GM12892 (cell line): Measurements from ENCODE around the gene ANKRD49. TPM values are rescaled to one million over a fixed set of nuclear protein-coding genes. Genes with fewer than 3 reads are reported as not detected.

Experiments used
- DNase-seq: peaks from one replicate; pipeline ENCODE4 v3.0.0; 2011; ENCODE audit not compliant: insufficient read length
- FAIRE-seq: peaks from 2 replicates; lab custom pipeline; 2011; peaks lifted over from hg19 to GRCh38; lab: Jason Lieb, UNC
- POLR2A ChIP-seq: IDR thresholded peaks from 2 replicates; pipeline ENCODE4 v1.6.1; 2011; ENCODE audit warnings: low read depth, low read length, control low read depth
- POLR2AphosphoS5 ChIP-seq: IDR thresholded peaks from 2 replicates; pipeline ENCODE4 v1.6.1; 2011; ENCODE audit warnings: low read depth, low read length, control low read depth
- TAF1 ChIP-seq: IDR thresholded peaks from 2 replicates; pipeline ENCODE4 v1.6.1; 2011; ENCODE audit warnings: low read depth, mild to moderate bottlenecking, control low read depth, low read length, borderline replicate concordance
- polyA plus RNA-seq: library from polyadenylated mRNA; unstranded; fragments of >200 nt; gene quantifications from one replicate; pipeline ENCODE4 v1.2.1, GENCODE V29; 2012; ENCODE audit warnings: missing spikeins, inconsistent platforms; ENCODE audit not compliant: missing spikeins

The ANKRD49 gene, protein sequence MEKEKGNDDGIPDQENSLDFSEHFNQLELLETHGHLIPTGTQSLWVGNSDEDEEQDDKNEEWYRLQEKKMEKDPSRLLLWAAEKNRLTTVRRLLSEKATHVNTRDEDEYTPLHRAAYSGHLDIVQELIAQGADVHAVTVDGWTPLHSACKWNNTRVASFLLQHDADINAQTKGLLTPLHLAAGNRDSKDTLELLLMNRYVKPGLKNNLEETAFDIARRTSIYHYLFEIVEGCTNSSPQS
- polyA plus RNA-seq: 28.6 TPM

DNA sequence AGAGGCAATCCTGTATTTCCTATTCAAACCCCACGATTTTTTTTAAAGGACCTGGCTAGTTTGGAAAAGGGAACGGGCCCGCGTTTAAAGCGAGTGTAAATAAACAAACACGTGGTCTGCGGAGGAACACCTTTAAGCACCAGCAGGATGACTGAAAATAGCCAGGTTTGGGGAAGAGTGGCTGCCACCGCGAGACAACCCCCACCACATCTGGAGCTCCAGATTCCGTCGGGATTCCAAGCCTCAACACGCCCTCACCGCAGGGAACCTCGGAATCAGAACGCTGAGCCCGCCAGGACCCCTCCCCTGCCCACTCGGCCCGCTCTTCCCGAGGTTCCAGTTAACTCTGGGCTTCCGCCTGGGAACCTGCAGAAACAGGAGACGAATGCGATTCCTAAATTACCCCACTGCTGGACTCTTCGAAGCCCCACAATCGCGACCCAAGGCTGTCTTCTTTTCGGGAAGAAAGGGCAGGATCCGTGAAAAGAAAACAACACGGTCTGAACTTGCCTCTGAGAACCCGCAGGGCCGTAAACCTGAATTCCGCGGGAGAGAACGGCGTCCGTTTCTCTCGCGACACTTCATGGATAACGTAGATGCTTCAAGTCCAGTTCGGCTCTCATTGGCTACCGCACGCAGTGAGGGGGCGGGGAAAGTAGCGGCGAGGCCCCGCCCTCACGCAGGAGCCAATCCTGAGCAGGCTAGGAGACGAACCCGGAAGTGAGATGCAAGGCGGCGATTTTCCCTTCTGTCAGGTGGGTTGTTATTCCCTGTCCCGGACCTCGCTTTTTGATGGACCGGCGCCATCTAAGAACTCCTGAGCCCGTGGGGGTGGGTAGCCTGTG is at the start of gene ANKRD49, which contains the start of gene MRE11:
TSS of gene ANKRD49 (plus strand) at position 704 of the 845 bp plus-strand sequence. CDS start 2,710 bp downstream, outside the sequence.
TSS of gene MRE11 (minus strand) at position 564 of the 845 bp plus-strand sequence. CDS start 1,043 bp downstream, outside the sequence.
- peak; percentile 100 for FAIRE-seq
- DNase-seq: peak; percentile 65
- TF ChIP-seq POLR2AphosphoS5 (peak; percentile 24; the same call in 1 of the 2 replicates), TAF1 (0 out of 2 replicates have a peak, but pooled peaks have one; percentile 7), POLR2A (peak; percentile 62; the same call in 1 of the 2 replicates)

DNA sequence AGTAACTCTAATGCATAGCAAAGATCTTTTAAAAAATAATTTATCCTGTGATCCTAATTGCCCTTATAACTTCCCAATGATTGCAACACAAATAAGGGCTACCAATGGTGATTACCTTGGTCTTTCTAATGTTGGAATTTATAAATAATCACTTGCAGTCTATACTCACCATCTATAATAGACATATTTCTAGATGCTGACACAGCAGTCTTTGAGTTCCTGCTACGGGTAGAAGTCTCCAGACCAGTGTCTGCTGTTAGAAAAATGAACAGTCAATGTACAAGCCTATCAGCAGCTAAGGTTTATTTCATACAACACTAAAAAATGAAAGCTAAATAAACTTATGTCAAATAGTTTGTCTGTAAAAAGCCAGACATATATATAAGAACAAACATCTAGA is 48.1 kb upstream of the ANKRD49 start:
- DNase-seq (no peak), FAIRE-seq (no peak)
- no peak for TF ChIP-seq POLR2A
- TF ChIP-seq POLR2AphosphoS5: no peak
- TF ChIP-seq TAF1: no peak

DNA sequence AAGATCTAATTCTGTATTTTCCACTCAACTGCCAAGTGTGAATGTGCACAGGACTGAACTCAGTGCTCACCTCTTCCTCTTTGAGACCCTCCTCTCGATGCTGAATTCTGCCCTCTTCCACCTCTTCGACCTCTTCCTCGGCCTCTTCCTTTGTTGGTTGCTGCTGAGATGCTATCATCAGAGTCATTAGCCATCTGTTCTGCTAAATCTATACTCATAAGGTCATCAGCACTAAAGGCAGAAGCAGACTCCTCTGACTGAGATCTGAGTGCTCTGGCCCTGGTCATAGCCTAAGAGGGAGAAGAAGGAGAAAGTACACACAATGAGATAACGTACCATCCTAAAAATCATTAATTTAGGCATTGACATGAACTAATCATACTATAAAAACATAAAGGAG is 46.6 kb upstream of the ANKRD49 start:
- peak; percentile 78 for FAIRE-seq
- TF ChIP-seq POLR2AphosphoS5: no peak
- TF ChIP-seq POLR2A: no peak
- TF ChIP-seq TAF1: no peak
- DNase-seq: no peak

DNA sequence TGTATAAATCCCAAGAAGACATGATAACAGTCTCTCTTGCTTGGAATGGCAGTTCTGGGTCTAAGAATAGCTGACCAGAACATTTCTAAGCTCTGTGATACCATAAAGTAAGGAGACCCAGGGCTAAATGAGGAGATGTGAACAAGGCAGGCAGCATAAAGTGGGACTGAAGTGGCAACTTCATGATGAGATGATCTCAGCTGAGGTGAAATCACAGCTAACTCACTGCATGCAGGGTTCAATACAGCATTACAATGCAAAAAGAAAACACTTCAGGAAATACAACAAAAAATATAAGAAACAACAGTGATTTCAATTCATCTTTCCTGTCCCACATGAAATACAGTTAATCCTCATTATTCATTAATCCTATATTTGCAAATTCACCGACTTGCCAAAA is 44.8 kb upstream of the ANKRD49 start:
- FAIRE-seq (no peak), DNase-seq (no peak)
- TF ChIP-seq TAF1 (no peak), POLR2AphosphoS5 (no peak), POLR2A (no peak)

DNA sequence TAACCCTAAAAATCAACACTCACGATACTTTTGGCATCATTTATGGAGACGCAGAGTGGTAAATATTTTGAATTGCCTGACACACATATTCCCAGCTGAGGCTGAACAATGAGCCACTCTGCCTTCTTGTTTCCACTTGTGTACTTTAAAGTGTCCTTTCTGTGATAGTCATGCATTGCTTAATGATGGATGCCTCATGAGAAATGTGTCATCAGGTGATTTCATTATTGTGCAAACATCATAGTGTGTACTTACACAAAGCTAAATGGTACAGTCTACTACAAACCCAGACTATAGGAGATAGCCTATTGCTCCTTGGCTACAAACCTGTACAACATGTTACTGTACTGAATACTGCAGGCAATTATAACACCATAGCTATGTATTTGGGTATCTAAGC is 44.3 kb upstream of the ANKRD49 start:
- DNase-seq: no peak
- peak; percentile 21 for FAIRE-seq
- no peak for TF ChIP-seq POLR2A
- no peak for TF ChIP-seq POLR2AphosphoS5

DNA sequence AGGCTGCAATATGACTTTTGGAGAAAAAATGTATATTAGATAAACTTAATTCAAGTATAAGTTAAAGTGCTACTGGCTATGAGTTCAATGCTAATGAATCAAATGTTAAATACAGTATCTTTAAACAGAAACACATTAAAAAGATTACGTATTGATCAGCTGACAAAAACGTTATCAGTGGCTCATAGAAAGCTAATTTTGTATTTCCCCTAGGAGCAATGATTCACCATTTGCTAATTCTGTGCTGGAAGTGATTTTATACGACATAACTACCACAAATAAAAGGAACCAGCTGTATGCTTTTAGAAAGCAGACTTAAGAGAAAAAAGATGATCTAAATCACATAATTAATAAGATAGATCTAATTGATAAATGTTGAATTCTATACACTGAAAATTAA is 43.7 kb upstream of the ANKRD49 start:
- no peak for FAIRE-seq
- no peak for DNase-seq
- TF ChIP-seq POLR2AphosphoS5 (no peak), TAF1 (no peak), POLR2A (no peak)

DNA sequence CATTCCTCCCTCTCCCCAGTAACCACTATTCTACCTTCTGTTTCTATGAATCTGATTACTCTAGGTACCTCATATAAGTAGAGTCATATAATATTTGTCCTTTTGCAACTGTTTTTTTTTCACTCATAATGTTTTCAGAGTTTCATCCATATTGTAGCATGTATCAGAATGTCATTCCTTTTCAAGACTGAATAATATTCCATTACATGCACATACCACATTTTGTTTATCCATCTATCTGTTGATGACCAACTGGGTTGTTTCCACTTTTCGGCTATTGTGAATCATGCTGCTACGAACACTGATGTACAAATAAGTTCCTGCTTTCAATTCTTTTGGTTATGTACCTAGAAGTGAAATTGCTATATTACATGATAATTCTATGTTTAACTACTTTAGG is 40.8 kb upstream of the ANKRD49 start:
- TF ChIP-seq POLR2AphosphoS5 (no peak), TAF1 (no peak), POLR2A (no peak)
- FAIRE-seq (no peak), DNase-seq (no peak)

DNA sequence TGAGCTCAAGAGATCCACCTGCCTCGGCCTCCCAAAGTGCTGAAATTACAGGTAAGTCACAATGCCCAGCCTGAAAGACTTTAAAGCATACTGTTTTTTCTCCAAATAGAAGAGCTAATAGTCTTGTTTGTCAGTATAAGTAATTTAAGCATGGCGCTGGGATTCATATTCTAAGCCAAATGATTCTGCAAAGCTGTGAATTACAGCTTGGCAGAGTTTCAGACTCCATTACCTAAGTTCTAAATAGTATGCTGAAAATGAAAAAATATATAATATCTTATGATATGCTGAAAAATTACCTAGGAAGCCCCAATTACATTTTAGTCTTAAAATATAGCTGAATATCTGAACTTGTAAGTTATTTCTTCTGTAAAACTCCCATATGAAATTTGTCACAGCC is 39.5 kb upstream of the ANKRD49 start:
- DNase-seq (no peak), FAIRE-seq (no peak)
- TF ChIP-seq TAF1: no peak
- TF ChIP-seq POLR2AphosphoS5: no peak
- no peak for TF ChIP-seq POLR2A

DNA sequence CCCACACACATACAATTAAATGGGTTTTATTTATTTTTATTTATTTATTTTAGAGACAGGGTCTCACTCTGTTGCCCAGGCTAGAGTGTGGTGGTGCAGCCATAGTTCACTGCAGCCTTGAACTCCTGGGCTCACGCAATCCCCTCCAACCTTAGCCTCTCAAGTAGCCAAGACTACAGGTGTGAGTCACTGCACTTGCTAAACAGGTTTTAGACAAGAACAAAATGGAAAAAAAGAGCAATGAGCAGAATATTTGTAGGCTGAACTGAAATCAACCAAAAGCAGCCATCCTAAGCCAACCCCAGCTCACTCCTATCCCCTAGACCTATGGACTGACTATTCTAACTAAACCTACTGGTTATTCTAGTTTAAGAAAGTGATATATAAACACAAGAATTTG is 37.9 kb upstream of the ANKRD49 start:
- no peak for TF ChIP-seq POLR2AphosphoS5
- TF ChIP-seq TAF1: no peak
- no peak for DNase-seq
- no peak for FAIRE-seq

DNA sequence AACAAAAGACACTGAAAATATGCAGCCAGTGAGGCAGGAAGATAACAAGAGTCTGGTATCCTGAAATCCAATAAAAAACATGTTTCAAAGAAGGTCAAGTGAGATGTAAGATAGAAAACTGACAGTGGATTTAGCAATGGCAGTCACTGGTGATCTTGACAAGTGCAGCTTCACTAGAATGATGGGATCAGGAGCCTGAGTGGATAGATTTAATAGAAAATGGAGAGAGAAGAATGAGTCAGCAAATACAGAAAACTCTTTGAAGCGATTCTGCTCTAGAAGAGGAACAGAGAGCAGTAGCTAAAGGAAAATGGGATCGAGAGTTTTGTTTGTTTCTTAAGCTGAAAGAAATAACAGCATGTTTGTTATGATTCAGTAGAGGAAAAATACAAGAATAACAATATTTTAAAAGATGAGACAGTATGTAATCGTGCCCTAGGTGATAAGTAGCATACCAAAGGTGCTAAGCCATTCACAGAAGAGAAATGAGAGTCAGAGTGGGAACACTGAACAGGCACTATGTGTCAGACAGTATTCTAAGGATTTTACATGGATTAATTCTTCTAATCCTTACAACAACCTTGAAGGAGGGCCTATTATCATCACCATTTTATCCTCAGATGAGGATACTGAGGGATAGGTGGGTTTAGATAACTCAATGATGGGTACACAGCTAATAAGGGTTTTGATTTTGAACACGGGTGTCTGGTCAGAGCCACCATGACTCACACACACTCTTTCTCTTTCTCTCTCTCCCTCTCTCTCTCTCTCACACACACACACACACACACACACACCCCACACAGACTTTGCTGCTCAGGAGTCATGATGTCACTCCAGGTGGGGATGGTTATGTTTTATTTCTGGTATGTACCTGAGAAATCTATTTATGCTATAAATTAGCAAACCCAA is 36.4 kb upstream of the ANKRD49 start:
- FAIRE-seq (peak; percentile 79), DNase-seq (no peak)
- TF ChIP-seq POLR2AphosphoS5 (no peak), POLR2A (no peak), TAF1 (no peak)

DNA sequence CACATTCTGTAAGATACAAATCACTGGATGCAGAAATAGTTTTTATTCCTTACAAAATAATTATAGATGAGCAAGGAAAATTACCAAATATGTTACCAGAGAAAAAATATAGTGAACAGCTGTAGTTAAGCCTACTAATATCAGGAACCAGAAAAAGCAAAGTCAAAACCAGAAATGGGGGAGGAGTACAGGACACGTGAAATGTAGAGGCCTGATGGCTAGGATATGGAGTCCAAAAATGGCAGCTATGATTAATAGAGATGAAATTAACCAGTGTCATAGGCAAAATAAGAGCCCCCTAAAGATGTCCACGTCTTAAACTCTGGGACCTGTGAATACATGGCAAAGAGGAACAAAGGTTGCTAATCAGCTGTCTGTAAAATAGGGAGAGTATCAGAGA is 34.2 kb upstream of the ANKRD49 start:
- FAIRE-seq: no peak
- no peak for TF ChIP-seq TAF1
- TF ChIP-seq POLR2A: no peak
- TF ChIP-seq POLR2AphosphoS5: no peak
- no peak for DNase-seq

DNA sequence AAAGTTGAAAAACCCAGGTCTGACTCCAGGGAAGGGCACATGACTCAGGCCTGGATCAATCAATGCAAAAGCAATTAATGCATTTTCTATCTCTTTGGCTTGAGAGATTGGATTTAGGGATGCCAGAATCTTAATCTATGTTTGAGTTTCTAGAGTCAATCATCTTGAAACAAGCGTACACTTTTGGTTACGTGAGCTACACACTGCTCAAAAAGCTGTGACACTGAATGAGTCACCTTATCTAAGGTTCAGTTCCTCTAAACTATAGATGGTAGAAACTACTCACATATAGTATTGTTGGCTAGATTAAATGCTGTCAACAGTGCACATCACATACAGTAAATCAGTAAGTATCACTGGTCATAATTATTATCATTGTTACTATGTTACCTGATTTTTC is 24.4 kb upstream of the ANKRD49 start:
- DNase-seq (no peak), FAIRE-seq (peak; percentile 83)
- TF ChIP-seq POLR2AphosphoS5: no peak
- TF ChIP-seq TAF1: no peak
- TF ChIP-seq POLR2A: no peak
